ENCODE results near the gene CYS1.
"Not testable (repeated sequence)": the region's sequence is repeated elsewhere in the genome, so short reads cannot be mapped to it uniquely, and the experiment has no call there.

CYS1 gene

DNA sequence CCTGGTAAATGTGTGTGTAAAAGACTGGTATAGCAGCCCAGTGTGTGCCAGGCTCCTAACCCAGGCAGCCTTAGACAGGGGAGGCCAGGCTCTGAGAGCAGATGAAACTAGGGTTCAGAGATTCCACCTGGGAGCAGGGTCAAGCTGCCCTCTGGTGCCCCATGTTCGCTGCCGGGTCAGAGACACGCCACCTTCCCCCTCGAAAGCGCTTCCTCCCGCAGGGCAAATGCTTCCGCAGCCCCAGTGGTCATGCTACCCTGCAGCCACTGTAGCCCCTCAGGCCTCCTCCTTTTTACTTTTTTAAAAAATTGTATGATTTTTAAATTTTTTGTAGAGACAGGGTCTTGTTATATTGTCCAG, 47.5 kb downstream of the CYS1 start:
- no peak overlapping the region for H3K4me2 ChIP-seq (ENCODE audit: low read depth, low read length, poor library complexity, severe bottlenecking)
- H3K79me2 ChIP-seq (ENCODE audit: insufficient read depth, low read length), result no peaks in the 10 kb centered on the region
- no peak overlapping the region for H3K9ac ChIP-seq (ENCODE audit: low read length)
- no peaks in the 10 kb centered on the region for H3F3A ChIP-seq (ENCODE audit: insufficient read depth)
- H3K9me3 ChIP-seq (ENCODE audit: insufficient read depth, low read length), result no peaks in the 10 kb centered on the region
- no peaks in the 10 kb centered on the region for H3K36me3 ChIP-seq (ENCODE audit: low read length)
- no peaks in the 10 kb centered on the region for H4K20me1 ChIP-seq (ENCODE audit: low read depth, low read length)
- no peak overlapping the region for H3K4me3 ChIP-seq (ENCODE audit: insufficient read depth, low read length, poor library complexity, severe bottlenecking)
- no peaks in the 10 kb centered on the region for H3K9me2 ChIP-seq (replicated peaks; ENCODE audit: insufficient read depth, low read length)
- TF ChIP-seq, protein P1, sequence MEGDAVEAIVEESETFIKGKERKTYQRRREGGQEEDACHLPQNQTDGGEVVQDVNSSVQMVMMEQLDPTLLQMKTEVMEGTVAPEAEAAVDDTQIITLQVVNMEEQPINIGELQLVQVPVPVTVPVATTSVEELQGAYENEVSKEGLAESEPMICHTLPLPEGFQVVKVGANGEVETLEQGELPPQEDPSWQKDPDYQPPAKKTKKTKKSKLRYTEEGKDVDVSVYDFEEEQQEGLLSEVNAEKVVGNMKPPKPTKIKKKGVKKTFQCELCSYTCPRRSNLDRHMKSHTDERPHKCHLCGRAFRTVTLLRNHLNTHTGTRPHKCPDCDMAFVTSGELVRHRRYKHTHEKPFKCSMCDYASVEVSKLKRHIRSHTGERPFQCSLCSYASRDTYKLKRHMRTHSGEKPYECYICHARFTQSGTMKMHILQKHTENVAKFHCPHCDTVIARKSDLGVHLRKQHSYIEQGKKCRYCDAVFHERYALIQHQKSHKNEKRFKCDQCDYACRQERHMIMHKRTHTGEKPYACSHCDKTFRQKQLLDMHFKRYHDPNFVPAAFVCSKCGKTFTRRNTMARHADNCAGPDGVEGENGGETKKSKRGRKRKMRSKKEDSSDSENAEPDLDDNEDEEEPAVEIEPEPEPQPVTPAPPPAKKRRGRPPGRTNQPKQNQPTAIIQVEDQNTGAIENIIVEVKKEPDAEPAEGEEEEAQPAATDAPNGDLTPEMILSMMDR (IDR thresholded peaks at IDR 0.05; ENCODE audit: insufficient read depth, low read length, poor library complexity, severe bottlenecking), result no peak
- no peak for TF ChIP-seq EZH2phosphoT487 (conservative IDR thresholded peaks at IDR 0.05; ENCODE audit: low read length)
- H3K27ac ChIP-seq (ENCODE audit: low read depth, low read length), result no peak overlapping the region
- H2AFZ ChIP-seq (ENCODE audit: low read depth, low read length, severe bottlenecking), result no peak overlapping the region
- no peaks in the 10 kb centered on the region for H3K27me3 ChIP-seq (ENCODE audit: low read length)

DNA sequence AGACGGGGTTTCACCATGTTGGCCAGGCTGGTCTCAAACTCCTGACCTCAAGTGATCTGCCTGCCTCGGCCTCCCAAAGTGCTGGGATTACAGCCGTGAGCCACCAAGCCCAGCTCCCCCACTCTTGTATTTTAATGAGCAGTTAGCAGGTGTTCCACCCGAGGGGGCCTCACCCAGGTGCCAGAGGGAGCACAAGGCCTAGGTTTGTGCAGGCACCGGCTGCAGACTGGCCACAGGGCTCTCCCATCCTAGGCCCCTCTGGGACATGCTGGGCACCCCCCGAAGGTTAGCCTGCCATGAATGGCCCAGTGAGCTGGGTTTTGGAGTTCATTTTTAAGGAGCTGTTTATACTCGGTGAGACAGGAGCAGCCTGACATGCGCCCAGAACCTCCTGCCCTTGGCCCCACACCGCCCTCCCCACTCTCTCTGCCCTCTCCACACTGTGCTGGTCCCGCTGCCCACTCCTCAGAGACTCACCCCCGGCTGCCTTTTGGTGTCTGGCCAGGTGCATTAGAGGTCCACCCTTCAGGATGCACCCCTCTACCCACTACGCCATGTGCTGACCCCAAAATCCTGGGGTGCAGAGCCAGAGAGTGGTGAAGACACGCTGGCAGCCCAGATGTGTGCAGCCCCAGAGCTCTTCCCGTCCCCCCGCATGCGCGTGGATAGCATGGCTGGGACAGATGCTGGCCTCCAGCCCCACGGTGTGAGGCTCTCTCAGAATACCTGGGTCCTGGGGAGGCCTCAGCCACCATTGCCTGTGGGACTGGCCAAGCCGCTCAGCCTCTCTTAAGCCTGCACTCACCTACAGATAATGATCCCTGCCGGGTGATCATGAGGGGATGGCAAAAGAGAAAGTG, 48.1 kb downstream of the CYS1 start:
- no peak overlapping the region for H3K9ac ChIP-seq (ENCODE audit: low read length)

DNA sequence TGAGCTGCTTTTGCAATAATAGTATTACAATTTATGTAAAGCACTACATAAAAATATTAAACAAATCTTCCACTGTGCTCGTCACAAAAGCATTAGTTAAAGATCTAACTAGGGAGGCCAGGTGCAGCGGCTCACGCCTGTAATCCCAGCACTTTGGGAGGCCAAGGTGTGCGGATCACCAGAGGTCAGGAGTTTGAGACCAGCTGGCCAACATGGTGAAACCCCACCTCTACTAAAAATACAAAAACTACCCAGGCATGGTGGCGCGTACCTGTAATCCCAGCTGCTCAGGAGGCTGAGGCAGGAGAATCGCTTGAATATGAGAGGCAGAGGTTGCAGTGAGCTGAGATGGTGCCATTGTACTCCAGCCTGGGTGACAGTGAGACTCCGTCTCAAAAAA, 49.4 kb downstream of the CYS1 start:
- not testable (repeated sequence) for H3K27ac ChIP-seq (ENCODE audit: low read depth, low read length); H3K9ac ChIP-seq (ENCODE audit: low read length); H3K36me3 ChIP-seq (ENCODE audit: low read length); H3K4me2 ChIP-seq (ENCODE audit: low read depth, low read length, poor library complexity, severe bottlenecking); H3K4me3 ChIP-seq (ENCODE audit: insufficient read depth, low read length, poor library complexity, severe bottlenecking); H3F3A ChIP-seq (ENCODE audit: insufficient read depth); H3K9me2 ChIP-seq (replicated peaks; ENCODE audit: insufficient read depth, low read length); H4K20me1 ChIP-seq (ENCODE audit: low read depth, low read length); H3K79me2 ChIP-seq (ENCODE audit: insufficient read depth, low read length); H2AFZ ChIP-seq (ENCODE audit: low read depth, low read length, severe bottlenecking); H3K9me3 ChIP-seq (ENCODE audit: insufficient read depth, low read length); H3K27me3 ChIP-seq (ENCODE audit: low read length)

More for the DNA sequence above, 48.1 kb downstream of the CYS1 start:
- H2AFZ ChIP-seq (ENCODE audit: low read depth, low read length, severe bottlenecking), result no peak overlapping the region
- no peak overlapping the region for H3K4me2 ChIP-seq (ENCODE audit: low read depth, low read length, poor library complexity, severe bottlenecking)
- no peaks in the 10 kb centered on the region for H3K9me3 ChIP-seq (ENCODE audit: insufficient read depth, low read length)
- H3K9me2 ChIP-seq (replicated peaks; ENCODE audit: insufficient read depth, low read length), result no peaks in the 10 kb centered on the region
- H3K27ac ChIP-seq (ENCODE audit: low read depth, low read length), result no peak overlapping the region
- no peaks in the 10 kb centered on the region for H3K79me2 ChIP-seq (ENCODE audit: insufficient read depth, low read length)
- no peaks in the 10 kb centered on the region for H3F3A ChIP-seq (ENCODE audit: insufficient read depth)
- H3K36me3 ChIP-seq (ENCODE audit: low read length), result no peaks in the 10 kb centered on the region
- H3K4me3 ChIP-seq (ENCODE audit: insufficient read depth, low read length, poor library complexity, severe bottlenecking), result no peak overlapping the region
- H4K20me1 ChIP-seq (ENCODE audit: low read depth, low read length), result no peaks in the 10 kb centered on the region
- H3K27me3 ChIP-seq (ENCODE audit: low read length), result no peaks in the 10 kb centered on the region
- no peak for TF ChIP-seq EZH2phosphoT487 (conservative IDR thresholded peaks at IDR 0.05; ENCODE audit: low read length)
- TF ChIP-seq, protein P1 (IDR thresholded peaks at IDR 0.05; ENCODE audit: insufficient read depth, low read length, poor library complexity, severe bottlenecking), result no peak

DNA sequence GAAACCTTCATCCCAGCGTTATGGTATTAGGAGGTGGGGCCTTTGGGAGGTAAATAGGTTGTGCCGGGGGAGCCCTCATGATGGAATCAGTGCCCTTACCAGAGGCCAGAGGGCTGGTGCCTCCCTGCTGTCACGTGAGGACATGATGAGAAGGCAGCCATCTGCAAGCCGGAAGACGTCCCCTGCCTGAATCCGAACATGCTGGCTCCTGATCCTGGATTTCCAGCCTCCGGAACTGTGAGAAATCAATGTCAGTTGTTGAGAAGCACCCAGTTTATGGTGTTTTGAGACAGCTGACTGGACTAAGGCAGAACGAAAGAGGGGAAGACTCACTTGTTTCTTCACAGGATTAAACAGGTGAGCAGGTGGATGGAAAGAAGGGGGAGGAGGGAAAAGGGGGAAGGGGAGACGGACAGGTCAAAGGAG, 49.9 kb downstream of the CYS1 start:
- no peak overlapping the region for H3K4me2 ChIP-seq (ENCODE audit: low read depth, low read length, poor library complexity, severe bottlenecking)
- H3K9ac ChIP-seq (ENCODE audit: low read length), result no peak overlapping the region
- H4K20me1 ChIP-seq (ENCODE audit: low read depth, low read length), result no peaks in the 10 kb centered on the region
- no peaks in the 10 kb centered on the region for H3K9me3 ChIP-seq (ENCODE audit: insufficient read depth, low read length)
- no peak overlapping the region for H2AFZ ChIP-seq (ENCODE audit: low read depth, low read length, severe bottlenecking)
- no peak overlapping the region for H3K27ac ChIP-seq (ENCODE audit: low read depth, low read length)
- no peaks in the 10 kb centered on the region for H3K79me2 ChIP-seq (ENCODE audit: insufficient read depth, low read length)
- H3K9me2 ChIP-seq (replicated peaks; ENCODE audit: insufficient read depth, low read length), result no peaks in the 10 kb centered on the region
- H3K36me3 ChIP-seq (ENCODE audit: low read length), result no peaks in the 10 kb centered on the region
- H3K4me3 ChIP-seq (ENCODE audit: insufficient read depth, low read length, poor library complexity, severe bottlenecking), result no peak overlapping the region
- no peaks in the 10 kb centered on the region for H3F3A ChIP-seq (ENCODE audit: insufficient read depth)
- H3K27me3 ChIP-seq (ENCODE audit: low read length), result no peaks in the 10 kb centered on the region
- TF ChIP-seq, protein P1 (IDR thresholded peaks at IDR 0.05; ENCODE audit: insufficient read depth, low read length, poor library complexity, severe bottlenecking), result no peak
- no peak for TF ChIP-seq EZH2phosphoT487 (conservative IDR thresholded peaks at IDR 0.05; ENCODE audit: low read length)
